Measurements from ENCODE around the gene HOXB2. TPM values are rescaled to one million over a fixed set of nuclear protein-coding genes. Genes with fewer than 3 reads are reported as not detected.
A peak's percentile ranks its signal among the peaks of the same experiment; 100 is the strongest.

HOXB2 gene
- total RNA-seq, 2 donors from 2014 or later: 4.5 to 18.8 TPM

DNA sequence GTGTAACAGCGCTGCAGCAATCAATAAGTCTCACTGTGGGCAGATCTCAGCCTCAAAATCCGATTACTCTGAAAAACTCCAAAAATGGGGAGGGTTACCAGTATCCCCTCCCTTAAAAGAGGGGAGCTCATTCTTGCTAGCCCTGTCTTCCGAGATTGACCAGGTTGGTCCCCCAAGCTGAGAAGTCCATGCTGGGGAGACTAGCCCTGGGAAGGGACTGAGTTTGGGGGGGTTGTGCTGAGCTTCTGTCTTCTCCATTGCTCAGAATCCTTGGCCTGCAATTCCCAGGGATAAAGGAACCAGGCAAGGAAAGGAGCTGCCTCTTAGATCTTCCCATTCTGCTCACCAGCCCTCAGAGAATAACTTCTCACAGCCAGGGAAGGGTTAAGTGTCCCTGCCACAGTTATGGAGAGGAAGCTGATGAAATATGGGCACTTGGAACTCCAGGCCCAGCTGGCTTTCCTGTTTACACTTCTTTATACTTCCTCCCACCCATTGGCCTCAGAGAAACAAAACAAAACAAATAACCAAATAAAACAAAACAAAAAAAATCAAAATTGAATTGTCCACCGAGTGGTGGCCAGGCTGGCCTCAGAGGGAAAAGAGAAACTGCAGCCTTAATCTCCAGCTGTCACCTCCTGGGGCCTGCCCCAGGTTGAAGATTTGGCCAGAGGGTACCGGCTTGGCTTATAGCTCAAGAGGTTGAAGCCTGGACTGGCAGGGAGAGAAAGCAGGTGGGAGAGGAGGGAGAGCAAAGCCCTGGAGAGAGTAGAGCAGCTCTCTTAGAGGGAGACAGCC, 42.6 kb upstream of the HOXB2 start:
- no peak overlapping the region for H3K4me3 Mint-ChIP-seq
- no peak overlapping the region for H3K27ac Mint-ChIP-seq
- ATAC-seq (no peak), DNase-seq (no peak)
- peaks cover 92% of the 10 kb centered on the region for H3K27me3 Mint-ChIP-seq
- peaks cover 2% of the 10 kb centered on the region for H3K36me3 Mint-ChIP-seq (ENCODE audit: low read depth)
- H3K9me3 ChIP-seq (ENCODE audit: control insufficient read depth, low read length, poor library complexity, severe bottlenecking): no peaks in the 10 kb centered on the region
- peaks cover 28% of the 10 kb centered on the region for H3K4me1 Mint-ChIP-seq

DNA sequence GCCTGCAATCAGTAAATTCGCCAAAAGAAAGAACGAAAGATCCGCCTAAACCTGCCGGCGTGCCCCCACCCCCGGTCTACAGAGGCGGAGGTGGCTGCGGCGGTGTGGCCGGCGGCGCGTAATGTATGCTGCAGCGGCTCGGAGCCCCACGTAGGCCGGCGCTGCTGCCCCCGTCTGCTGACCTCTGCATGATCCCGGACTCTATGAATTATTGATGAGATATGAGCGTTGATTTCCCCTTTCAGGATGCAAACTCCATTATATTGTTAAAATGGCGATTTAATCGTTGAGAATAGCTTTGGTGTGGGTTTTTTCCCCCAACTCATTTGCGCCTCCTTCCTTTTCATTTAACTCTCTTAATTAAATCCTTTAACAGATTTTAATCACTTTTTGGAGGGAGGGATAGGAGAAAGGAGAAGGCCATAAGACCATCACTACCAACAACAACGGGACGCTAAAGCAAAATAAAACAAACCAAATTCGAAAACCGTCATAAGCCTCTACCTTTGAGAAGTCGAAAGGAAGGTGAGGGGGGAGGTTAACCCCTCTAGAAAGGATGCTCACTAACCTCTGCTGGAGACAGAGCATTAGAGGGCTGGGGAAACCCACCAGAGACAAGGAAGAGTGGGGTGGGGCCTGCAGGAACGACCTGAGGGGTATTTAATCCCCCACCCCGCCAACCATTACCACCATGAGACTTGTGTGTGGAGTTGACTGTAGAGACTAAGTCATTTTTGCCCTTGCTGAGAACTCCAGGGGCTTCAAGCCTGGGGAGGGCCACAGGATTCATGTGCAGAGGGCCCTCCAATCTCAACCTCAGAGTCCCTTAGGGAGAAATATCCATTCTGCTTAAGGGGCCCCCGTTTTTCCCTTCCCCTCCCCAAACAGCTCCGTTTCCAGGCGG, 41.7 kb upstream of the HOXB2 start:
- H3K36me3 Mint-ChIP-seq (ENCODE audit: low read depth): peaks cover 2% of the 10 kb centered on the region
- H3K4me3 Mint-ChIP-seq: peak overlapping the region; percentile 96
- ATAC-seq (no peak), DNase-seq (no peak)
- H3K27me3 Mint-ChIP-seq: peaks cover 94% of the 10 kb centered on the region
- peaks cover 29% of the 10 kb centered on the region for H3K4me1 Mint-ChIP-seq
- H3K9me3 ChIP-seq (ENCODE audit: control insufficient read depth, low read length, poor library complexity, severe bottlenecking): no peaks in the 10 kb centered on the region
- peak overlapping the region; percentile 96 for H3K27ac Mint-ChIP-seq

DNA sequence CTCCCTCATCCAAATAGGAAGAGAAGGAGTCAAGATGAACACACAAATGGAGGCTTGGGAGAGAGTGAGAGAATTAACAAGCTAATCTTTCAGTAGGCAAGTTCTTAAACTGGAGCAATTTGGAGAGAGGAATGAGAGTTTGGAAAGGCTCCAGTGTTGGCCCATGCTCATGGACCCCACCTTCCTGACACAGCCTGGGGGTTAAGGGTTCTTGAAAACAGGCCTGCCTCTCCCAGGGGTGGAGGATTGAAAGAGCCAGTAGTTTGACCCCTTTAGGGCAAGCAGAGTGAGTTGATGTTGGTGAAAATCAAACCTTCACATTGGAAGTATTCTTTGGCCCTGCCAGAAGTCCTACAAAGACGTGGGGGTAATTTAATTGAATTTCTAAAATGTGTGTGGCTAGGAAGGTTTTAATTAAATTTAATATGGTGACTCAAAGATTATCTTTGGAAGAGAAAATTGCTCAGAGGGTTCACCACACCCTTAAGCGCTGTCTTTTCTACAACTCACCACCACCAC, 39.4 kb upstream of the HOXB2 start:
- peaks cover 2% of the 10 kb centered on the region for H3K36me3 Mint-ChIP-seq (ENCODE audit: low read depth)
- H3K27ac Mint-ChIP-seq: no peak overlapping the region
- ATAC-seq (no peak), DNase-seq (no peak)
- peak overlapping the region; percentile 96 for H3K4me3 Mint-ChIP-seq
- H3K4me1 Mint-ChIP-seq: peaks cover 44% of the 10 kb centered on the region
- H3K27me3 Mint-ChIP-seq: peaks cover 94% of the 10 kb centered on the region
- H3K9me3 ChIP-seq (ENCODE audit: control insufficient read depth, low read length, poor library complexity, severe bottlenecking): no peaks in the 10 kb centered on the region

DNA sequence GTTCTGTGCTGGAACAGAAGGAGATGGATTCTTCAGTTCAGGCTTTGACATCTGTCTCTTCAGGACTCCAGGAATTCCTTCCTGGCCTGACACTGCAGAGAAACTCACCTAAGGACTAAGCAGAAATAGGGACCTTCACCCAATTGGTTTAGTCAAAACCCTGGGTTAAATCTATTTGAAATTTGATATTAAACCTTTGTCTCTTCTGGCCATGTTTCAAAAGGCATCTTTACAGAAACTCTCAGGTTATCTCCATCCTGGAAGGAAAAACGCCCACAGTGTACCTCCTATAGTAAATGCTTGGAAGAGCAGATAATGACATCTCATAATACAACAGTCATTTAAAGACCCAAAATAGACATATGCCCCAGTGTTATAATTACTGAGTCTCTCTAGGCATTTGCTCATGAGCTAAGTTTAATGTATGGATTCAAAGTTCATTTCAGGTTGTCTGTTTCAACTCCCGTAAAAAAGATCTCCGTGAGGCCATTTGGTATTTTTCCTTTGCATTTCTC, 38.9 kb upstream of the HOXB2 start:
- peaks cover 49% of the 10 kb centered on the region for H3K4me1 Mint-ChIP-seq
- peaks cover 5% of the 10 kb centered on the region for H3K36me3 Mint-ChIP-seq (ENCODE audit: low read depth)
- ATAC-seq (no peak), DNase-seq (no peak)
- peaks cover 94% of the 10 kb centered on the region for H3K27me3 Mint-ChIP-seq
- no peaks in the 10 kb centered on the region for H3K9me3 ChIP-seq (ENCODE audit: control insufficient read depth, low read length, poor library complexity, severe bottlenecking)
- peak overlapping the region; percentile 60 for H3K4me3 Mint-ChIP-seq
- peak overlapping the region; percentile 27 for H3K27ac Mint-ChIP-seq

DNA sequence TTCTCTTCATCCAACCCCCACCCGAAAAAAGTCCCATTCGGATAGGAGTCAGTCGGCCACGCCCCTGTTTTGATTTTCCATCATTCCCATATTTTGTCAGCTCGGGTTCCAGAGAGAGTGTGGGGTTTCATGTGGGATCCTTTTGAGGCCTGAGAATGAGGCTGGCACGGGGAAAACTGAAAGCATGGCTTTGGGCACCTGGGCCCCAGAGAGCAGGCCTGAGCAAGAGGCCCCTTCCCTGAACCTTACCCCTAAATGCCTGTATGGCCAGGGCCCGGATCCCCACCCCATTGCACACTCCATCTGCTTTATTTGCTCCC, 37.8 kb upstream of the HOXB2 start:
- H3K9me3 ChIP-seq (ENCODE audit: control insufficient read depth, low read length, poor library complexity, severe bottlenecking): no peaks in the 10 kb centered on the region
- Mint-ChIP-seq H3K27ac (peak overlapping the region; percentile 27), H3K4me1 (peaks cover 53% of the 10 kb centered on the region), H3K36me3 (ENCODE audit: low read depth) (peaks cover 5% of the 10 kb centered on the region), H3K4me3 (peak overlapping the region; percentile 83), H3K27me3 (peaks cover 84% of the 10 kb centered on the region)
- ATAC-seq: no peak
- DNase-seq: no peak

DNA sequence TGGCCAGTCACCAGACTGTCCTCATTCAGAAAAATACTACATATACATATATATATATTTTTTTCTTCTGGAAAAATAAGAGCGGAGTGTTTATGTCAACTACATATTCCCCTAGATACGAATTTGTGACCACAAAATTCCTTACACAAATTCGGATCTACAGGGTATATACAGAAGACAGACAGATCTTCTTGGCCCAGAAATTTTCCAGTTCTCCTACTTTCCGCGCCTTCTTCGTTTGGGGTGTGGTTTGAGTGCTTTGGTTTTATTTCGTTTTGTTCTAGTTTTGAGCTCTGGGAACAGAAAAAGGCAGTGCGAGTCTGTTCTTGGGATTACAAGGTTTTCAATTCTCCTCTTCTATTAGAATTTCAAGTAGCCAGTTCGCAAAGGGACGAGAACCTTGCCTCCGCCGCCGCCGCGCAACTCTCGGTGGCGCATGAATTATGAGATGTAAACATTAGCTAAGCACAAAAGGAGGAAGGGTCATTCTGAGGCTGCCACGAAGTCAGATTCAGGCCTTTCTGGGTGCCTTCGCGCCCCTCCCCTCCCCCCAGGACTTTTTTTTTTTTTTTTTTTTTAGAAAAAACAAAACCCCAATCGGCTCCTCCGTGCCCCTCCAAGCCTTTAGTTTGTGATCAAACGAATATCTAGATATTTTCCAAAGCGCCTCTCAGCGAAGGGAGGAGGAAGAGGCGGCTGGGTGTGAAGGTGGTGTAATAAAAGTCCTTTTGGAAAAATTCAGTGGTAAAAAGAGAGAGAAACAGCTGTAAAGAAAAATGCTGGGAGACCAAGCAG, 35.0 kb upstream of the HOXB2 start:
- peaks cover 57% of the 10 kb centered on the region for H3K27me3 Mint-ChIP-seq
- no peak overlapping the region for H3K27ac Mint-ChIP-seq
- no peaks in the 10 kb centered on the region for H3K9me3 ChIP-seq (ENCODE audit: control insufficient read depth, low read length, poor library complexity, severe bottlenecking)
- ATAC-seq (no peak), DNase-seq (no peak)
- H3K4me3 Mint-ChIP-seq: peak overlapping the region; percentile 72
- peaks cover 2% of the 10 kb centered on the region for H3K36me3 Mint-ChIP-seq (ENCODE audit: low read depth)
- peaks cover 46% of the 10 kb centered on the region for H3K4me1 Mint-ChIP-seq

DNA sequence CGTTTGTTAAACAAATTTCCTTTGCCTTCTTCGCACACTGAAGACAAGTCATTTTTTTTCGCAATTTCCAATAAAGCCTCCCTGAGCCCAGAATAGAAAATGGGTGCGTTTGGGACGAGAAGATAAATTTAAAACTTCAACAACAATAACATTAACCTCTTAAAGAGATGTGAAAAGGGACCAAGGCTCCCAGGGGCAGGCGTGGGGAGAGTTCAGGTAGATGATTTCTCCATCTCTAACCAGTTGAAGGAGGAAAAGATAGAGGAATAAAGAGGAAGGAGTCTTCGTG, 34.5 kb upstream of the HOXB2 start:
- no peak for ATAC-seq
- Mint-ChIP-seq H3K27ac (peak overlapping the region; percentile 67), H3K4me3 (peak overlapping the region; percentile 95), H3K27me3 (peaks cover 55% of the 10 kb centered on the region), H3K36me3 (ENCODE audit: low read depth) (peaks cover 2% of the 10 kb centered on the region), H3K4me1 (peaks cover 41% of the 10 kb centered on the region)
- DNase-seq: no peak
- no peaks in the 10 kb centered on the region for H3K9me3 ChIP-seq (ENCODE audit: control insufficient read depth, low read length, poor library complexity, severe bottlenecking)

DNA sequence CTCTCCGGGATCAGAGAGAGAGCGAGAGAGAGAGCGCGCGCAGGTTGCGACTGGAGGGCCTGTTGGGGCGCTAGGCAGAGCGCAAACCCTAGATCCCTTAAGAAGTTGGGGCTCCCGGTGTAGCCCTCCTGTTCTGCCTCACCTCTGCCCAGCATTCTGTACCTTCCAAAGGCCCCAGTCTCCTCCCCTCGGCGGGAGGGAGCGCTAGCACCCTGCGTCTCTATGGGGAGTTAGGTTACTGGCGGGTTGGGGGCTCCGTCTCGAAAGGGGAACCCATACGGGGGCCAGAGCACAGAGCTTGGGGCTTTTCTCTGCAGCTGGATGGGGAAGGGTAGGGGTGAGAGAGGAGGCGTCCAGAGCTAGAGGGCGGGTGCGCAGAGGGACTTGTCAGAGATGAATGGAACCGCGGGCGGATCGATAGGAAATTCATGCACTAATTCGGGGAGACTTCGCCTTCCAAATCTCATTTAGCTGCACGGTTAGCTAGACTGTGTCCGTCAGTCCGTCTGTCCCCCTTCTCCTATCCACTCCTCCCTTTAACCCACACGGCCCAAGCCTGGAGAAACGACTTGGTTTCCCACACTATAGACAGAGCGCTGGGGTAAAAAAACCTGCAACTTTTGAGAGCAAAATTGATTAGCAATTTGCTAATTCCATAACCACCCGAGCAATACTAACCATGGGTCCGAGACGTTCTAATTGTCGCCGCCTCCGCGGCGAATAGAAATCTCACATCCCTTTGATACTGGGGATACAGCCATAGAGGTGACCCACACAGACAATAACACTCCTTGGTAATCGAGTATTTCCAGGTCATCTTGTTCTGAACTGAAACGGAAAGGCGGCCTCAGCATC, 33.9 kb upstream of the HOXB2 start:
- no peaks in the 10 kb centered on the region for H3K9me3 ChIP-seq (ENCODE audit: control insufficient read depth, low read length, poor library complexity, severe bottlenecking)
- Mint-ChIP-seq H3K36me3 (ENCODE audit: low read depth) (peaks cover 2% of the 10 kb centered on the region), H3K27ac (peak overlapping the region; percentile 67), H3K27me3 (peaks cover 50% of the 10 kb centered on the region), H3K4me3 (peak overlapping the region; percentile 95), H3K4me1 (peaks cover 41% of the 10 kb centered on the region)
- DNase-seq (no peak), ATAC-seq (peak; percentile 63)

DNA sequence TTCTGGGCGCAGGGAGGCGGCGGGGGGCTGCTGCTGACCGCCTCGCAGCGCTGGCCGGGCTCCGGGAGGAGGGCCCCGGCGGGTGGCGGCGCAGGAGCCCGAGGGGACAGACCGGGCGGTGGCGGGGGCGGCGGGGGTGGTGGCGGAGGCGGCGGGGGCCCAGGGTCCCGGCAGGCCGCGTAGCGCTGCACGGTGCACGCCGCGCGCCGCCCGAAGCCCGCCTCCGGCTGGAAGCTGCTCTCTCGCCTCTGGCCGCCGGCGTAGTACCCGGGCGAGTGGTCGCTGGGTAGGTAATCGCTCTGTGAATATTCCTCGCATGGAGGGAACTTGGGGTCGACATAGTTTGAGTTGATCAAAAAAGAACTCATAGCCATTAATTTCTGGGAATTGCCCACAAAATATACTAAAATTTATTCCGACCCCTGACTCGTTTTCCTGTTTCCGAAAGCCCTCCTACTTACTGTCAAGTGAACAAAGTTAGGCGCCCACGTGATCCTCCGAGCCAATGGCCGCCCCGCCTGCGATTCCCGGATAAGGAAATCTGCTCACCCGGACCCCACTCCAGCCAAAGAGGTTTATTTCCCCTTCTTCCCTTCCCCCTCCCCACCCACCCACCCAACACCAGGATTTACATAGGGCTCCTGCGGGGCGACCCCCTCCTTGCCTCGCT, 33.2 kb upstream of the HOXB2 start, which contains the start of gene HOXB4:
Gene HOXB4, minus strand, starts transcription at position 405 of the 670 bp plus-strand sequence. Its CDS starts 31 bp downstream, at position 374.
- H3K9me3 ChIP-seq (ENCODE audit: control insufficient read depth, low read length, poor library complexity, severe bottlenecking): no peaks in the 10 kb centered on the region
- peaks cover 43% of the 10 kb centered on the region for H3K27me3 Mint-ChIP-seq
- ATAC-seq (peak; percentile 86), DNase-seq (peak in 2 of 3 donors; percentile 56 to 60)
- peaks cover 46% of the 10 kb centered on the region for H3K4me1 Mint-ChIP-seq
- H3K27ac Mint-ChIP-seq: peak within 1 kb of the TSS; percentile 67
- H3K36me3 Mint-ChIP-seq (ENCODE audit: low read depth): peaks cover 2% of the 10 kb centered on the region
- peak within 1 kb of the TSS; percentile 95 for H3K4me3 Mint-ChIP-seq

DNA sequence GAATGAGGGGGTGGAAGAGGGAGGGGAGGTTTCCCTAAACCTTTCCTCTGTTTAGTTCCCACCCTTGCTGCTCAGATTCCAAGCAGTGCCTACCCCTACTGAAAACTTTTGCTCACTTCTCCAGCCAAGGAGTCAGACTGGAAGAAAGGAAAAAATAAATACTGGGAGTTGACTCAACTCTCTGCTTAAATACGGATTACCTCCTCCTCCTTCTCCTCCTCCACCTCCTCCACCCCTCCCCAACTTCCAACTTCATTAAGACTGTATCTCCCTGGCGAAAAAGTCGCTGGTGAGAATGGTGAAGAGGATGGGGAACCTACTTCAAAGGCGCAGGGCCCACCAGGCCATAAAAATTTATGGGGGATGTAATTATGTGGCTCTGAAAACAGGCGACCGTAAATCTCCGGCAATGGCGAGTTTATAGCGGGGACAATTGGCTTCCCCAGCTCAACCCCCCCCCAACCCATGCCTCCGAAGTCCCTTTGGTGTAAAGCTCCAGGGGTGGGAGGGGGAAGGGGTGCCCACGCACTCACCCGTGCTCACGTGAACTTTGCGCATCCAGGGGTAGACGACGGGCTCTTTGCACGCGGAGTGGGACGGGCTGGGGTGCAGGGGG, 32.5 kb upstream of the HOXB2 start:
- ATAC-seq (peak; percentile 14), DNase-seq (no peak)
- Mint-ChIP-seq H3K27me3 (peaks cover 36% of the 10 kb centered on the region), H3K4me1 (peaks cover 43% of the 10 kb centered on the region), H3K27ac (no peak overlapping the region), H3K4me3 (peak overlapping the region; percentile 81), H3K36me3 (ENCODE audit: low read depth) (peaks cover 2% of the 10 kb centered on the region)
- no peaks in the 10 kb centered on the region for H3K9me3 ChIP-seq (ENCODE audit: control insufficient read depth, low read length, poor library complexity, severe bottlenecking)

DNA sequence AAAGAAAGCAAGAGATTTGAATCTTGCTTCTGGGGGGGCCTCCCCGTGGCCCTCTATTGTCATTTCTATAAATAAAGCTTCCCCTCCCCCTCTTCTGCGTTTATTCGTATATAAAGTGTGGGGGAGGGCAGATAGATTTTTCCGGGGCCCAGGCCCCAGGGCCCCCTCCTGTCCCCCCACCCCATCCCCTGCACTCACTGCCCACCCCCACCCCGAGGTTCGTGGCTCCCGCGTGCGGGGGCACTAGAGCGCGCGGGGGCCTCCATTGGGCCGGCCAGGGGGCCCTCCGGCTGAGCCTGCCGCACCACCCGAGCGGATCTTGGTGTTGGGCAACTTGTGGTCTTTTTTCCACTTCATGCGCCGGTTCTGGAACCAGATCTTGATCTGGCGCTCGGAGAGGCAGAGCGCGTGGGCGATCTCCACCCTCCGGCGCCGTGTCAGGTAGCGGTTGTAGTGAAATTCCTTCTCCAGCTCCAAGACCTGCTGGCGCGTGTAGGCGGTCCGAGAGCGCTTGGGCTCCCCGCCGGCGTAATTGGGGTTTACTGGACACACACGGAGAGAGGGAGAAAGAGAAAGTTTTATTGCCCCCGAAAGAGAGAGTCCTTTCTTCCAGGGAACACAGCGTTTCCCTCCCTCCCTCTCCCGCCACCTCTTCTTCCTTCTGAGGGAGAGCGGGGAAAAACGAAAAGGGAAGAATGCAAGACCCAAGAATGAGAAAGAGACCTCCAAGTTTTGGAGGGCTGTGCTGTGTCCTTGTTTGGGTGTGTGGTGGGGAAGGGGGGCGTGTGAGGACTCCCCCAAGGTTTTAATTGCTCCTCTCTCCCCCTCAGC, 31.8 kb upstream of the HOXB2 start:
- Mint-ChIP-seq H3K27me3 (peaks cover 35% of the 10 kb centered on the region), H3K36me3 (ENCODE audit: low read depth) (peaks cover 4% of the 10 kb centered on the region), H3K4me3 (peak overlapping the region; percentile 81), H3K27ac (no peak overlapping the region), H3K4me1 (peaks cover 41% of the 10 kb centered on the region)
- DNase-seq (no peak), ATAC-seq (no peak)
- no peaks in the 10 kb centered on the region for H3K9me3 ChIP-seq (ENCODE audit: control insufficient read depth, low read length, poor library complexity, severe bottlenecking)
